GM12878 (cell line): ENCODE results near the gene SORBS2. TPM values are rescaled to one million over a fixed set of nuclear protein-coding genes. Genes with fewer than 3 reads are reported as not detected.

Experiments used
- ATAC-seq: fragments of 200-7000 bp; cut with Tn5 transposase; 3 replicates; pipeline ENCODE4 v1.9.1; 2020; ENCODE audit warnings: mild to moderate bottlenecking, moderate library complexity
- BruUV-seq: library from RNA; stranded (reverse); fragments of 400-500 nt; replicated peaks from 2 replicates; lab custom pipeline; 2021; lab: Mats Ljungman, UMichigan
- CTCF ChIA-PET: fragments of 300-600 bp; sonication (Branson Sonifier 250); formaldehyde crosslinking; extraction: SDS; loops from one replicate; lab custom pipeline; 2021; ENCODE audit warnings: inconsistent platforms; lab: Yijun Ruan, JAX
- POLR2A ChIA-PET: fragments of 350-600 bp; formaldehyde crosslinking; extraction: SDS; loops from one replicate; lab custom pipeline; 2021; ENCODE audit warnings: inconsistent platforms; lab: Charles Lee
- RAD21 ChIA-PET: fragments of 300-600 bp; sonication (Branson Sonifier 250); formaldehyde crosslinking; loops from one replicate; lab custom pipeline; 2023; ENCODE audit warnings: antibody characterized with exemption; ENCODE audit not compliant: unreplicated experiment; lab: Charles Lee
- SMC1A ChIA-PET: fragments of 300-600 bp; sonication (Branson Sonifier 250); formaldehyde crosslinking; loops from one replicate; lab custom pipeline; 2023; ENCODE audit not compliant: unreplicated experiment, uncharacterized antibody; lab: Charles Lee
- DNase-seq: peaks from one replicate; pipeline ENCODE4 v3.0.0-alpha.2; 2011; ENCODE audit warnings: low read depth, low spot score
- FAIRE-seq: peaks from 3 replicates; lab custom pipeline; 2011; peaks lifted over from hg19 to GRCh38; lab: Jason Lieb, UNC
- H2AFZ ChIP-seq: 2 replicates; pipeline ENCODE4 v1.6.0; 2011; ENCODE audit warnings: low read depth, low read length, control low read depth; ENCODE audit not compliant: control insufficient read depth
- H3K27ac ChIP-seq: 2 replicates; pipeline ENCODE4 v1.5.1; 2011; ENCODE audit warnings: control low read depth; ENCODE audit not compliant: control insufficient read depth, insufficient read depth
- H3K27me3 ChIP-seq, 2 experiments: replicated peaks in 1 of 2; 2 replicates each; pipeline versions ENCODE4 v1.6.0 to v1.6.1; 2011; ENCODE audit warnings: low read length in 1 of 2; ENCODE audit not compliant: control insufficient read depth in 2 of 2, insufficient read depth in 2 of 2
- H3K36me3 ChIP-seq, 2 experiments: 2 replicates each; pipeline ENCODE4 v1.5.1; 2011; ENCODE audit warnings: low read length in 1 of 2; ENCODE audit not compliant: control insufficient read depth in 2 of 2, insufficient read depth in 2 of 2
- H3K4me1 ChIP-seq: 2 replicates; pipeline ENCODE4 v1.6.1; 2011; ENCODE audit warnings: mild to moderate bottlenecking, low read length, moderate library complexity, mixed read lengths; ENCODE audit not compliant: control insufficient read depth, insufficient read depth
- H3K4me2 ChIP-seq: 2 replicates; pipeline ENCODE4 v1.6.0; 2011; ENCODE audit warnings: control low read depth; ENCODE audit not compliant: control insufficient read depth, insufficient read depth
- H3K4me3 ChIP-seq: fragments of 200-600 bp; sonication (generic); 2 replicates; pipeline ENCODE4 v1.5.1; 2016
- H3K79me2 ChIP-seq: 2 replicates; pipeline ENCODE4 v1.6.0; 2011; ENCODE audit warnings: low read length; ENCODE audit not compliant: control insufficient read depth, insufficient read depth
- H3K9ac ChIP-seq: 2 replicates; pipeline ENCODE4 v1.8.0; 2011; ENCODE audit warnings: low read length, control low read depth, mixed read lengths; ENCODE audit not compliant: control insufficient read depth, insufficient read depth
- H3K9me3 ChIP-seq: replicated peaks from 3 replicates; pipeline ENCODE4 v1.5.1; 2011; ENCODE audit warnings: mild to moderate bottlenecking, low read length; ENCODE audit not compliant: control insufficient read depth, insufficient read depth
- H4K20me1 ChIP-seq: 2 replicates; pipeline ENCODE4 v1.6.0; 2011; ENCODE audit not compliant: control insufficient read depth, insufficient read depth
- CEBPZ ChIP-seq: fragments of 150-350 bp; IDR thresholded peaks from 2 replicates; pipeline ENCODE4 v1.6.1; 2016; ENCODE audit warnings: low read depth, low read length
- ETV6 ChIP-seq, 2 experiments: fragments of 450-650 bp in 1 of 2; IDR thresholded peaks in 1 of 2; conservative IDR thresholded peaks in 1 of 2; 2 replicates each; pipeline ENCODE4 v1.6.1; 2014; ENCODE audit warnings: antibody characterized with exemption in 1 of 2, borderline replicate concordance in 1 of 2, low read depth in 1 of 2, mild to moderate bottlenecking in 1 of 2, moderate library complexity in 1 of 2
- FOXK2 ChIP-seq: fragments of 450-650 bp; IDR thresholded peaks from 2 replicates; pipeline ENCODE4 v1.6.1; 2017; ENCODE audit warnings: mild to moderate bottlenecking, moderate library complexity
- IKZF1 ChIP-seq: fragments of 450-650 bp; conservative IDR thresholded peaks from 2 replicates; pipeline ENCODE4 v1.6.1; 2017; ENCODE audit warnings: antibody characterized with exemption, mild to moderate bottlenecking
- NR2F1 ChIP-seq: fragments of 450-650 bp; conservative IDR thresholded peaks from 2 replicates; pipeline ENCODE4 v1.6.1; 2017; ENCODE audit warnings: mild to moderate bottlenecking
- POLR2AphosphoS2 ChIP-seq: IDR thresholded peaks from 2 replicates; pipeline ENCODE4 v1.6.1; 2011; ENCODE audit warnings: low read depth, mild to moderate bottlenecking, low read length, improper control_type of control experiment, moderate library complexity
- SRF ChIP-seq, 2 experiments: IDR thresholded peaks; 2 replicates each; pipeline ENCODE4 v1.6.1; 2011; ENCODE audit warnings: low read depth in 2 of 2, low read length in 2 of 2, mild to moderate bottlenecking in 1 of 2, moderate library complexity in 1 of 2
- SUZ12 ChIP-seq: fragments of 200-600 bp; sonication (generic); IDR thresholded peaks from one replicate; pipeline ENCODE4 v1.6.1; 2018; ENCODE audit warnings: antibody characterized with exemption, mild to moderate bottlenecking; ENCODE audit not compliant: unreplicated experiment
- TAF1 ChIP-seq: IDR thresholded peaks from 2 replicates; pipeline ENCODE4 v1.6.1; 2011; ENCODE audit warnings: mild to moderate bottlenecking, low read depth, low read length, borderline replicate concordance
- ZBTB4 ChIP-seq: fragments of 450-650 bp; formaldehyde crosslinking; IDR thresholded peaks from 2 replicates; pipeline ENCODE4 v1.4.0; 2022; ENCODE audit warnings: mild to moderate bottlenecking, moderate library complexity
- ZSCAN29 ChIP-seq: fragments of 450-650 bp; IDR thresholded peaks from 2 replicates; pipeline ENCODE4 v1.6.1; 2017; ENCODE audit warnings: mild to moderate bottlenecking, moderate library complexity
- WGBS: methylation state at CpG from one replicate; pipeline ENCODE4 v1.1.6; 2016; ENCODE audit warnings: low lambda C conversion rate; ENCODE audit not compliant: insufficient replicate concordance, insufficient coverage; ENCODE audit errors: missing lambda C conversion rate; 5-methylcytosine and 5-hydroxymethylcytosine counted together
- in situ Hi-C: fragments of 300-500 bp; cut with MboI; formaldehyde crosslinking; loops from 9 replicates; pipeline ENCODE4 v1.14.3; 2018; ENCODE audit warnings: mixed read lengths
- intact Hi-C: fragments of 100-400 bp; cut with micrococcal nuclease; formaldehyde crosslinking; loops from one replicate; pipeline ENCODE4 v1.14.2; 2022; ENCODE audit not compliant: unreplicated experiment
- polyA plus RNA-seq, 11 experiments: library from polyadenylated mRNA; depleted of rRNA in 4 of 11; unstranded in 6 of 11; stranded (reverse) in 5 of 11; fragments of >200 nt; fragmentation: Nextera tagmentation in 4 of 11; fragmentation: Illumina TruSeq in 1 of 11; extraction: Ambion mirVana in 4 of 11; extraction: Trizol in 1 of 11; gene quantifications; 1 replicate in 1 of 11; 2 replicates in 10 of 11; pipeline versions ENCODE4 v1.2.1 to v1.2.3, GENCODE V29; 2011 to 2016; ENCODE audit warnings: inconsistent platforms in 2 of 11, missing spikeins in 2 of 11, low read depth in 1 of 11
- total RNA-seq, 4 experiments: library from RNA; depleted of rRNA in 3 of 4; stranded (reverse); fragments of >200 nt in 3 of 4; fragmentation: Illumina TruSeq in 1 of 4; extraction: Trizol in 1 of 4; gene quantifications; 2 replicates each; pipeline versions ENCODE4 v1.2.1 to v1.2.3, GENCODE V29; 2013 to 2021

SORBS2 gene
- total and polyA plus RNA-seq, 10 of the 15 experiments (the other 5 are each of a cell fraction or from before 2014, with no cell fraction given), result 0.06 to 3.0 (median 0.79) TPM

- TF ChIP-seq CEBPZ, result no peak
- TF ChIP-seq SRF (IDR thresholded peaks at IDR 0.05; ENCODE audit: low read depth in 2 of 2, low read length in 2 of 2), result no peak
- no peak for TF ChIP-seq FOXK2
- TF ChIP-seq, all 136 proteins: peak for 0
These were observed 261.1 kb downstream of the SORBS2 start (continued) for GRCh38 chr4:185550933-185551332.

GRCh38 chr4:185549095-185549639 is 262.8 kb downstream of the SORBS2 start:
- Histone ChIP-seq H3K9ac (no peak overlapping the region), H3K4me3 (no peak overlapping the region), H3K9me3 (no peaks in the 10 kb centered on the region), H3K4me1 (no peaks in the 10 kb centered on the region), H3K27me3 (peaks cover 0 to 2% of the 10 kb centered on the region in 2 experiments; a peak in 1 of 4 replicates), H3K36me3 (no peaks in the 10 kb centered on the region), H4K20me1 (no peaks in the 10 kb centered on the region), H3K79me2 (no peaks in the 10 kb centered on the region), H2AFZ (no peak overlapping the region), H3K27ac (no peak overlapping the region), H3K4me2 (no peak overlapping the region)
- no TSS peak for BruUV-seq
- ChIA-PET SMC1A (no interaction called here), CTCF (interaction anchor here (0.6 kb wide), 1 partner anchor 465 kb away, joined by 3 read pairs; no protein-coding TSS in a partner anchor), POLR2A (no interaction called here), RAD21 (no interaction called here)
- TF ChIP-seq SUZ12, result no peak
- no peak for TF ChIP-seq IKZF1
- TF ChIP-seq ZSCAN29, result no peak
- TF ChIP-seq TAF1, result no peak
- TF ChIP-seq NR2F1, result no peak
- no peak for TF ChIP-seq CEBPZ
- no peak for TF ChIP-seq ETV6 (conservative IDR thresholded peaks at IDR 0.05 in 1 of 2, IDR thresholded peaks at IDR 0.05 in 1 of 2; ENCODE audit: borderline replicate concordance in 1 of 2, low read depth in 1 of 2)
- no peak for TF ChIP-seq ZBTB4 (CRISPR knock-in tag)
- TF ChIP-seq POLR2AphosphoS2, result no peak
- DNase-seq (no peak), ATAC-seq (no peak), FAIRE-seq (no peak)
- 21% methylated on average over 2 of the region's 2 CpGs for WGBS
- intact Hi-C loops (no loop called here), in situ Hi-C loops (no loop called here)
